Spleen (tissue), 7 donors: ENCODE results near the gene RALGAPA1.

Experiments used
- POLR2AphosphoS5 ChIP-seq, 3 donors: sonication (generic); formaldehyde crosslinking; IDR thresholded peaks; one replicate each; pipeline ENCODE4 v1.5.1; 2017; ENCODE audit warnings: antibody characterized with exemption in 3 of 3
- TF ChIP-seq, protein P1 (sequence below), 11 experiments: fragments of 200-600 bp in 7 of 11; fragments of 450-650 bp in 4 of 11; sonication (generic) in 4 of 11; IDR thresholded peaks in 8 of 11; conservative IDR thresholded peaks in 3 of 11; 1 replicate in 7 of 11; 2 replicates in 4 of 11; pipeline versions ENCODE4 v1.4.0 to v1.8.0; 2016 to 2021; ENCODE audit warnings: antibody characterized with exemption in 11 of 11, inconsistent platforms in 4 of 11, mild to moderate bottlenecking in 1 of 11
- donor health status: DM: no; HTN: no; CAD: no; lungs with moderate emphysema.
- donor health status: DM: no; HTN: no; CAD: no.
- donor health status: DM: no; HTN: no; CAD: no.

DNA sequence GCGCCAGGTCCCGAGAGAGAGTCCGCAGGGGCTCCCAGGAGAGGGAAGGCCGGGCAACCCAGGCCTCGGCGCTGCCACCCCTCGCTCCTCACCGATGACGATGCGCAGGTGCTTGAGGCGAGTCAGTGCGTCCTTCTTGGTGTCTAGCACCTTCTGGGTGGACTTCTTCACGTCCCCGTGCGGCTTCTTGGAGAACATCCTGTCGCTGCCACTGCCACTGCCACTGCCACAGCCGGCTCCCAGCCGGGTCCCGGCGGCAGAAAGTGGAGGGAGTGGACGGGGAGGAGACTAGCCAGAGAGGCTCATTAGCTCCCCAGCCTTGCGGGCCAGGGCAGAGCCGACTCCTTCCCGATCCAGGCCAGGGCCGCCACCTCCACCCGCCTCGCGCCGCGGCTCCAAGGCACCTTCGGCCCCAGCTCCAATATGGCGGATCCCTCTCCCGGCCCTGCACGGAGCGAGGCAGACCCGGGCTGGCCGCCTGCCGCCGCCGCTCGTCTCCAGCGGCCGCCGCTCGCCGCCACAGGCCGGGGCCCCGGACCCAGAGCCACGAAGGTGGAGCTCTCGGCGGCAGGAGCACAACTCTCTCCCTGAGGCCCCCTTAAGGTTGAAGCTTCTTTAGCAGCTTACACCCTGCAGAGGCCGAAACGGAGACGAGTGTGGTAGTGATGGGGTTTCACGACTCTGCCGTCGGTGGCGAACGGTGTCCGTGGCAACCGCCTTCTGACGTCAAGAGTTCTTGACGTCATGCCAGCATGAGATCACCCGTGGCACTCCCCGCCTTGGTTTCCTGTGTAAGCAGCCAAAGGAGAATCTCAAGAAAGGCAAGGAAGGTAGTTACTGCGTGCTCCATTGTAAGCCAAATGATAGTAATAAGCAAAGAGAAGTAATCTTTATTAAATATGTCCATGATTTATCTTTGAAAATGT, at the start of gene RALGAPA1:
- TF ChIP-seq, protein P1, sequence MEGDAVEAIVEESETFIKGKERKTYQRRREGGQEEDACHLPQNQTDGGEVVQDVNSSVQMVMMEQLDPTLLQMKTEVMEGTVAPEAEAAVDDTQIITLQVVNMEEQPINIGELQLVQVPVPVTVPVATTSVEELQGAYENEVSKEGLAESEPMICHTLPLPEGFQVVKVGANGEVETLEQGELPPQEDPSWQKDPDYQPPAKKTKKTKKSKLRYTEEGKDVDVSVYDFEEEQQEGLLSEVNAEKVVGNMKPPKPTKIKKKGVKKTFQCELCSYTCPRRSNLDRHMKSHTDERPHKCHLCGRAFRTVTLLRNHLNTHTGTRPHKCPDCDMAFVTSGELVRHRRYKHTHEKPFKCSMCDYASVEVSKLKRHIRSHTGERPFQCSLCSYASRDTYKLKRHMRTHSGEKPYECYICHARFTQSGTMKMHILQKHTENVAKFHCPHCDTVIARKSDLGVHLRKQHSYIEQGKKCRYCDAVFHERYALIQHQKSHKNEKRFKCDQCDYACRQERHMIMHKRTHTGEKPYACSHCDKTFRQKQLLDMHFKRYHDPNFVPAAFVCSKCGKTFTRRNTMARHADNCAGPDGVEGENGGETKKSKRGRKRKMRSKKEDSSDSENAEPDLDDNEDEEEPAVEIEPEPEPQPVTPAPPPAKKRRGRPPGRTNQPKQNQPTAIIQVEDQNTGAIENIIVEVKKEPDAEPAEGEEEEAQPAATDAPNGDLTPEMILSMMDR (IDR thresholded peaks at IDR 0.05 in 8 of 11, conservative IDR thresholded peaks at IDR 0.05 in 3 of 11): peak in 10 of 11 experiments; percentile 26 to 74 (median 44)
- TF ChIP-seq POLR2AphosphoS5 (IDR thresholded peaks at IDR 0.05): peak; percentile 87 to 97 (median 95)
